Endothelial cell of umbilical vein (primary cell): Measurements from ENCODE around the gene PTOV1. TPM values are rescaled to one million over a fixed set of nuclear protein-coding genes. Genes with fewer than 3 reads are reported as not detected.

Experiments used
- BruUV-seq: library from RNA; stranded (reverse); fragments of 400-500 nt; replicated peaks from 2 replicates; lab custom pipeline; 2021; lab: Mats Ljungman, UMichigan
- CTCF ChIA-PET: fragments of 300-600, 350-600 bp; sonication (Branson Sonifier 250); formaldehyde crosslinking; loops from one replicate; lab custom pipeline; 2021; ENCODE audit warnings: antibody characterized with exemption, inconsistent platforms; lab: Charles Lee
- POLR2A ChIA-PET: fragments of 300-600, 350-600 bp; sonication (Branson Sonifier 250); formaldehyde crosslinking; loops from one replicate; lab custom pipeline; 2021; ENCODE audit warnings: antibody characterized with exemption, inconsistent platforms; lab: Charles Lee
- DNase-seq: peaks from one replicate; pipeline ENCODE4 v3.0.0-alpha.2; 2011; ENCODE audit warnings: low read depth, low spot score
- FAIRE-seq: peaks from 2 replicates; lab custom pipeline; 2011; peaks lifted over from hg19 to GRCh38; lab: Jason Lieb, UNC
- H2AFZ ChIP-seq: 2 replicates; pipeline ENCODE4 v1.6.0; 2012; ENCODE audit warnings: low read depth, low read length, control low read depth, inconsistent platforms
- H3K27ac ChIP-seq: 2 replicates; pipeline ENCODE4 v1.5.1; 2011; ENCODE audit warnings: low read depth, mild to moderate bottlenecking, control low read depth, low read length, moderate library complexity; ENCODE audit not compliant: insufficient read depth
- H3K27me3 ChIP-seq, 2 experiments: 2 replicates each; pipeline versions ENCODE4 v1.6.0 to v1.6.1; 2011; ENCODE audit warnings: low read length in 2 of 2, mixed read lengths in 1 of 2; ENCODE audit not compliant: control insufficient read depth in 2 of 2, insufficient read depth in 2 of 2
- H3K36me3 ChIP-seq, 2 experiments: 2 replicates in 1 of 2; 3 replicates in 1 of 2; pipeline ENCODE4 v1.5.1; 2011; ENCODE audit warnings: low read length in 2 of 2, mild to moderate bottlenecking in 1 of 2, moderate library complexity in 1 of 2; ENCODE audit not compliant: control insufficient read depth in 2 of 2, insufficient read depth in 2 of 2; ENCODE audit errors: extremely low read depth in 1 of 2
- H3K4me1 ChIP-seq: 3 replicates; pipeline ENCODE4 v1.5.1; 2011; ENCODE audit warnings: mild to moderate bottlenecking, low read length; ENCODE audit not compliant: control insufficient read depth, insufficient read depth; ENCODE audit errors: extremely low read depth
- H3K4me2 ChIP-seq: 2 replicates; pipeline ENCODE4 v1.6.1; 2011; ENCODE audit warnings: low read length, control low read depth, mixed read lengths; ENCODE audit not compliant: insufficient read depth
- H3K4me3 ChIP-seq, 3 experiments: fragments of 200-600 bp in 1 of 3; sonication (generic), shearing (Covaris generic) in 1 of 3; replicated peaks in 1 of 3; 2 replicates each; pipeline ENCODE4 v1.5.1; 2011 to 2016; ENCODE audit warnings: control low read depth in 3 of 3, low read length in 3 of 3, mild to moderate bottlenecking in 2 of 3, inconsistent platforms in 1 of 3, low read depth in 1 of 3, moderate library complexity in 1 of 3; ENCODE audit not compliant: insufficient read depth in 1 of 3
- H3K79me2 ChIP-seq: 2 replicates; pipeline ENCODE4 v1.6.0; 2012; ENCODE audit warnings: low read length, inconsistent platforms; ENCODE audit not compliant: control insufficient read depth, insufficient read depth
- H3K9ac ChIP-seq: replicated peaks from 2 replicates; pipeline ENCODE3; 2011; ENCODE audit warnings: low read length, control low read depth; ENCODE audit not compliant: insufficient read depth; ENCODE audit errors: extremely low read depth
- H3K9me1 ChIP-seq: replicated peaks from 3 replicates; pipeline ENCODE4 v1.6.0; 2011; ENCODE audit warnings: mild to moderate bottlenecking, low read length; ENCODE audit not compliant: control insufficient read depth, insufficient read depth; ENCODE audit errors: extremely low read depth
- H3K9me3 ChIP-seq: replicated peaks from 2 replicates; pipeline ENCODE4 v1.5.1; 2012; ENCODE audit warnings: low read length, inconsistent platforms; ENCODE audit not compliant: control insufficient read depth, insufficient read depth
- H4K20me1 ChIP-seq: replicated peaks from 2 replicates; pipeline ENCODE3; 2011; ENCODE audit warnings: mild to moderate bottlenecking, low read length; ENCODE audit not compliant: control insufficient read depth, insufficient read depth; ENCODE audit errors: extremely low read depth
- EZH2 ChIP-seq: IDR thresholded peaks from 2 replicates; pipeline ENCODE4 v1.6.1; 2012; ENCODE audit warnings: borderline replicate concordance, low read depth, mild to moderate bottlenecking, moderate library complexity, low read length, inconsistent platforms; ENCODE audit not compliant: severe bottlenecking
- FOS ChIP-seq: IDR thresholded peaks from 2 replicates; pipeline ENCODE4 v1.6.1; 2011; ENCODE audit warnings: mild to moderate bottlenecking, low read length, moderate library complexity, borderline replicate concordance; ENCODE audit not compliant: insufficient read depth
- GATA2 ChIP-seq: IDR thresholded peaks from 2 replicates; pipeline ENCODE4 v1.7.0; 2011; ENCODE audit warnings: low read depth, mild to moderate bottlenecking, moderate library complexity, mixed read lengths, low read length; ENCODE audit not compliant: insufficient read length, insufficient read depth
- JUN ChIP-seq: IDR thresholded peaks from 2 replicates; pipeline ENCODE4 v1.6.1; 2011; ENCODE audit warnings: borderline replicate concordance, low read depth; ENCODE audit not compliant: insufficient read length, insufficient read depth
- MYC ChIP-seq: IDR thresholded peaks from one replicate; pipeline ENCODE4 v1.6.1; 2011; ENCODE audit warnings: mild to moderate bottlenecking, low read depth, low read length
- POLR2A ChIP-seq: IDR thresholded peaks from 2 replicates; pipeline ENCODE4 v1.6.1; 2012; ENCODE audit warnings: low read depth, mild to moderate bottlenecking, control low read depth, low read length
- POLR2AphosphoS5 ChIP-seq: IDR thresholded peaks from 2 replicates; pipeline ENCODE4 v1.6.1; 2012; ENCODE audit warnings: low read depth, mild to moderate bottlenecking, control low read depth, low read length, moderate library complexity; ENCODE audit not compliant: insufficient read depth
- dilution Hi-C: fragments of 300-500 bp; cut with MboI; formaldehyde crosslinking; loops from one replicate; pipeline ENCODE4 v1.15.0; 2019; ENCODE audit warnings: low sequenced_read_pairs; ENCODE audit not compliant: extremely low pct_ligation_motif_present
- intact Hi-C: fragments of 100-400 bp; cut with micrococcal nuclease; formaldehyde crosslinking; loops from one replicate; pipeline ENCODE4 v1.10.0; 2022
- polyA plus RNA-seq, 4 experiments: library from polyadenylated mRNA; depleted of rRNA in 3 of 4; stranded (reverse) in 3 of 4; unstranded in 1 of 4; fragments of >200 nt; gene quantifications; 2 replicates each; pipeline versions ENCODE4 v1.2.1 to v1.2.3, GENCODE V29; 2011 to 2012; ENCODE audit warnings: missing spikeins in 1 of 4
- total RNA-seq: library from RNA; stranded (reverse); gene quantifications from 2 replicates; pipeline ENCODE4 v1.2.3, GENCODE V29; 2021
- TF ChIP-seq, protein P1 (sequence below): IDR thresholded peaks from 2 replicates; pipeline ENCODE4 v1.6.1; 2011; ENCODE audit not compliant: insufficient read depth, insufficient read length
- TF ChIP-seq, protein P2 (sequence below), 2 donors: IDR thresholded peaks; 1 replicate in 1 of 2; 2 replicates in 1 of 2; pipeline ENCODE4 v1.5.1; 2011; ENCODE audit warnings: low read length in 2 of 2, mild to moderate bottlenecking in 2 of 2, moderate library complexity in 2 of 2, control low read depth in 1 of 2, inconsistent platforms in 1 of 2, low read depth in 1 of 2; ENCODE audit not compliant: insufficient read depth in 1 of 2; ENCODE audit errors: extremely low read depth in 1 of 2

Gene PTOV1
- total and polyA plus RNA-seq, 2 donors (not counting 3 experiments of a cell fraction or from before 2014, with no cell fraction given), result 116 to 184 TPM

DNA sequence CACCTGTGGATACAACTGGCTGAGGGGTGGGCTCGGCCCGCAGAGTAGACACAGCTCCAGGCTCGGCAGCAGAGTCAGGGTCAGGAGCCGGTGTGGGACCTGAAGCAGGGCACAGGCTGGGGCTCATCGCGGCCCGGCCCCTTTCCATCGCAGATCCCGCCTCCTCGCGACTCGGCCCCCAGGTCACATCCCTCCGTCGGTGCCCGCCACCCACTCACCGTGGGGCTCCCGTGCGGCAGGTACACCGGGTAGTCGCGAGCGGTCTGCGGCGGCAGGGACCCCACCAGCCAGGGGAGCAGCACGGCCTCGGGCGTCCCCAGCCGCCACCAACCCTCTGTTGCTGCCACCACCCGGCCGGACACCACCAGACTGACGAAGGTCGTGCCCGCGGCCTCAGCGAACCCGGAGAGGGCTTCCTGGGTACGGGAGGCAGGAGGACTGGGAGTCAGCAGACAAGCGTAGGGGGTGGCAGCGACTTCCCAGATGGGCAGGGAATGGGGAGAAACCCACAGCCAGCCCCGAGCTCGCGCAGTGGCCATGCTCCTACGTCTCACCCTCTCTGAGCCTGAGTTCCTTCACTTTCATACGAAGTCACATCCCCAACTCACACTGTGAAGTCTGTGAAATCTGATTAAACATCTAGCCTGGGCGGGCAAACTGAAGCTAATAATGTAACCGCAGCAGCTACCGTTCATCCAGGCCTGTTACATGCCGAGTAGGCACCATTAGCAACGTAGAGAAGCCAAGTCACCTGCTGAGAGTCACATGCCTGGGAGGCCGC, 41.6 kb upstream of the PTOV1 start:
- peak overlapping the region; percentile 65 for H3K4me2 ChIP-seq
- DNase-seq (peak; percentile 18), FAIRE-seq (no peak)
- dilution Hi-C loops, result no loop called here
- peak overlapping the region; percentile 46 to 59 (median 59) for H3K4me3 ChIP-seq
- no peaks in the 10 kb centered on the region for H3K9me3 ChIP-seq
- H3K79me2 ChIP-seq, result no peaks in the 10 kb centered on the region
- H3K36me3 ChIP-seq, result no peaks in the 10 kb centered on the region
- H2AFZ ChIP-seq, result peak overlapping the region; percentile 83
- H3K27me3 ChIP-seq, result no peaks in the 10 kb centered on the region
- CTCF ChIA-PET, result interaction anchor here (0.8 to 1.1 kb wide), 2 partner anchors 50 to 58 kb away, joined by 3 read pairs; no protein-coding TSS in a partner anchor
- H4K20me1 ChIP-seq, result no peaks in the 10 kb centered on the region
- TF ChIP-seq, protein P1, sequence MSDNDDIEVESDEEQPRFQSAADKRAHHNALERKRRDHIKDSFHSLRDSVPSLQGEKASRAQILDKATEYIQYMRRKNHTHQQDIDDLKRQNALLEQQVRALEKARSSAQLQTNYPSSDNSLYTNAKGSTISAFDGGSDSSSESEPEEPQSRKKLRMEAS, result no peak
- TF ChIP-seq POLR2AphosphoS5 (no peak), EZH2 (no peak), GATA2 (no peak), POLR2A (peak; percentile 30), JUN (no peak), MYC (no peak), FOS (no peak)
- TF ChIP-seq, protein P2, sequence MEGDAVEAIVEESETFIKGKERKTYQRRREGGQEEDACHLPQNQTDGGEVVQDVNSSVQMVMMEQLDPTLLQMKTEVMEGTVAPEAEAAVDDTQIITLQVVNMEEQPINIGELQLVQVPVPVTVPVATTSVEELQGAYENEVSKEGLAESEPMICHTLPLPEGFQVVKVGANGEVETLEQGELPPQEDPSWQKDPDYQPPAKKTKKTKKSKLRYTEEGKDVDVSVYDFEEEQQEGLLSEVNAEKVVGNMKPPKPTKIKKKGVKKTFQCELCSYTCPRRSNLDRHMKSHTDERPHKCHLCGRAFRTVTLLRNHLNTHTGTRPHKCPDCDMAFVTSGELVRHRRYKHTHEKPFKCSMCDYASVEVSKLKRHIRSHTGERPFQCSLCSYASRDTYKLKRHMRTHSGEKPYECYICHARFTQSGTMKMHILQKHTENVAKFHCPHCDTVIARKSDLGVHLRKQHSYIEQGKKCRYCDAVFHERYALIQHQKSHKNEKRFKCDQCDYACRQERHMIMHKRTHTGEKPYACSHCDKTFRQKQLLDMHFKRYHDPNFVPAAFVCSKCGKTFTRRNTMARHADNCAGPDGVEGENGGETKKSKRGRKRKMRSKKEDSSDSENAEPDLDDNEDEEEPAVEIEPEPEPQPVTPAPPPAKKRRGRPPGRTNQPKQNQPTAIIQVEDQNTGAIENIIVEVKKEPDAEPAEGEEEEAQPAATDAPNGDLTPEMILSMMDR (IDR thresholded peaks at IDR 0.05; ENCODE audit: extremely low read depth in 1 of 2, insufficient read depth in 1 of 2, low read depth in 1 of 2, low read length in 2 of 2), result peak in 1 of 2 donors; percentile 9
- POLR2A ChIA-PET, result interaction anchor here (0.6 kb wide), 1 partner anchor 49 kb away, joined by 3 read pairs; no protein-coding TSS in a partner anchor
- intact Hi-C loops, result loop anchor here (2.0 to 5.0 kb wide), 3 partner anchors 43 to 312 kb away; partner anchors contain the start of genes ADM5, AP2A1 and RPS11
- H3K9ac ChIP-seq, result peak overlapping the region; percentile 51
- BruUV-seq, result no TSS peak
- H3K27ac ChIP-seq, result no peak overlapping the region
- no peaks in the 10 kb centered on the region for H3K9me1 ChIP-seq
- H3K4me1 ChIP-seq, result peaks cover 20% of the 10 kb centered on the region
